Endothelial cell (in vitro differentiated cells): ENCODE measurements around the gene OSR1. TPM values are rescaled to one million over a fixed set of nuclear protein-coding genes. Genes with fewer than 3 reads are reported as not detected.

Source experiments
- DNase-seq: peaks from one replicate; pipeline ENCODE4 v3.0.0; 2021; ENCODE audit warnings: low spot score
- H3K27ac Mint-ChIP-seq: one replicate; pipeline ENCODE4 v1.8.0; 2021; ENCODE audit warnings: mixed read lengths, inconsistent platforms; ENCODE audit not compliant: unreplicated experiment
- H3K27me3 Mint-ChIP-seq: one replicate; pipeline ENCODE4 v1.8.0; 2021; ENCODE audit warnings: mild to moderate bottlenecking, moderate library complexity, mixed read lengths, inconsistent platforms; ENCODE audit not compliant: unreplicated experiment
- H3K36me3 Mint-ChIP-seq: one replicate; pipeline ENCODE4 v1.8.0; 2021; ENCODE audit warnings: mild to moderate bottlenecking, low read depth, mixed read lengths, inconsistent platforms; ENCODE audit not compliant: unreplicated experiment
- H3K4me1 Mint-ChIP-seq: one replicate; pipeline ENCODE4 v1.8.0; 2021; ENCODE audit warnings: mild to moderate bottlenecking, mixed read lengths, inconsistent platforms; ENCODE audit not compliant: unreplicated experiment
- H3K4me3 Mint-ChIP-seq: one replicate; pipeline ENCODE4 v1.8.0; 2021; ENCODE audit warnings: mild to moderate bottlenecking, mixed read lengths, inconsistent platforms; ENCODE audit not compliant: unreplicated experiment
- H3K9me3 Mint-ChIP-seq: one replicate; pipeline ENCODE4 v1.8.0; 2021; ENCODE audit warnings: mixed read lengths, inconsistent platforms; ENCODE audit not compliant: unreplicated experiment
- total RNA-seq: library from RNA; stranded (reverse); fragmentation: NEBNext Ultra II Directional; extraction: Animal tissue kit (Norgen Biotek cat#: 25700); gene quantifications from one replicate; pipeline ENCODE4 v1.2.1, GENCODE V29; 2021; ENCODE audit not compliant: unreplicated experiment
- TF ChIP-seq, protein P1 (sequence below): fragments of 200-600 bp; sonication (generic); IDR thresholded peaks from one replicate; pipeline ENCODE4 v1.5.0; 2021; ENCODE audit warnings: antibody characterized with exemption; ENCODE audit not compliant: unreplicated experiment

Gene OSR1
- total RNA-seq, 1 donor from 2014 or later: 0.26 TPM

DNA sequence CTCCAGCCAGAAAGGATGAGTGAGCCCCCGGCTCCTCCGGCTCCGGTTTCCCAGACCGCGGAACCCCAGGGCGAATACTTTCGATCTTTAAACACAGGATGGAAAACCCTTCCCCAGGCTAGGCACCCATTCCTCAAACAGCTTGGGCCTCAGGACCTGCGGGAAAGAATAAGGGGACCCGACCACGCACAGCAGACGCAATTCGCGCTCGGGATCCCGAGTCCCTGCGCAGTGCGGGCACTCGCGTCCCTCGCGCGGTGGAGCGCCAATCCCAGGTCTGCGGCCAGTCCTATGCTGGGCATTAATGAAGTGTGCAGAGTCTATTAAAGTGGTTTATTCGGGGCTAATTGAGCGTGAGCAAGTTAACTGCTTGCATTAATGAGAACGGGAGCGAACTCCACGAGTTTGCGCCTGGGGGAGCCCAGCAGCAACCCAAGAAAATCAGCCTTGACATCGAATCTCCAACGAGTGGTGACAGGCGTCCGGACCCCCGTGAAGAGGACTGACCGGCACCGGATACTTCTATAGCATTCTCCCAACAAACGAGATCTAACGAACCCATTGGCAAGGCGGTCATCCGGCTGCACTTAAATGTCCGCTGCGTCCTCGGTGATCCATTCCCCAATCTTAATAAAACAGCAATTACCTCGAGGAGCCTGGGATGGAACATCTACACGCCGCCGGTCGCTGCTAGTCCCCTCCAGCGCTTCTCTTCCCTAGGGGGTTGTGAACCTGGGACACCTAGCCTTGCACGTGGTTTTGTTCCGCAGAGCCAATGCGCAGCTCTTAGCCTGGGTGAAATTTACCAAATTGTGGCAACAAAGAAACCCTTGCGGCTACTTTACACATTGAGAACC is 1.6 kb downstream of the OSR1 start:
- no peak for DNase-seq
- Mint-ChIP-seq H3K4me3 (peak overlapping the region; percentile 82), H3K27ac (no peak overlapping the region), H3K9me3 (no peaks in the 10 kb centered on the region), H3K36me3 (no peaks in the 10 kb centered on the region), H3K27me3 (peaks cover 49% of the 10 kb centered on the region), H3K4me1 (peaks cover 15% of the 10 kb centered on the region)
- TF ChIP-seq, protein P1, sequence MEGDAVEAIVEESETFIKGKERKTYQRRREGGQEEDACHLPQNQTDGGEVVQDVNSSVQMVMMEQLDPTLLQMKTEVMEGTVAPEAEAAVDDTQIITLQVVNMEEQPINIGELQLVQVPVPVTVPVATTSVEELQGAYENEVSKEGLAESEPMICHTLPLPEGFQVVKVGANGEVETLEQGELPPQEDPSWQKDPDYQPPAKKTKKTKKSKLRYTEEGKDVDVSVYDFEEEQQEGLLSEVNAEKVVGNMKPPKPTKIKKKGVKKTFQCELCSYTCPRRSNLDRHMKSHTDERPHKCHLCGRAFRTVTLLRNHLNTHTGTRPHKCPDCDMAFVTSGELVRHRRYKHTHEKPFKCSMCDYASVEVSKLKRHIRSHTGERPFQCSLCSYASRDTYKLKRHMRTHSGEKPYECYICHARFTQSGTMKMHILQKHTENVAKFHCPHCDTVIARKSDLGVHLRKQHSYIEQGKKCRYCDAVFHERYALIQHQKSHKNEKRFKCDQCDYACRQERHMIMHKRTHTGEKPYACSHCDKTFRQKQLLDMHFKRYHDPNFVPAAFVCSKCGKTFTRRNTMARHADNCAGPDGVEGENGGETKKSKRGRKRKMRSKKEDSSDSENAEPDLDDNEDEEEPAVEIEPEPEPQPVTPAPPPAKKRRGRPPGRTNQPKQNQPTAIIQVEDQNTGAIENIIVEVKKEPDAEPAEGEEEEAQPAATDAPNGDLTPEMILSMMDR: no peak

DNA sequence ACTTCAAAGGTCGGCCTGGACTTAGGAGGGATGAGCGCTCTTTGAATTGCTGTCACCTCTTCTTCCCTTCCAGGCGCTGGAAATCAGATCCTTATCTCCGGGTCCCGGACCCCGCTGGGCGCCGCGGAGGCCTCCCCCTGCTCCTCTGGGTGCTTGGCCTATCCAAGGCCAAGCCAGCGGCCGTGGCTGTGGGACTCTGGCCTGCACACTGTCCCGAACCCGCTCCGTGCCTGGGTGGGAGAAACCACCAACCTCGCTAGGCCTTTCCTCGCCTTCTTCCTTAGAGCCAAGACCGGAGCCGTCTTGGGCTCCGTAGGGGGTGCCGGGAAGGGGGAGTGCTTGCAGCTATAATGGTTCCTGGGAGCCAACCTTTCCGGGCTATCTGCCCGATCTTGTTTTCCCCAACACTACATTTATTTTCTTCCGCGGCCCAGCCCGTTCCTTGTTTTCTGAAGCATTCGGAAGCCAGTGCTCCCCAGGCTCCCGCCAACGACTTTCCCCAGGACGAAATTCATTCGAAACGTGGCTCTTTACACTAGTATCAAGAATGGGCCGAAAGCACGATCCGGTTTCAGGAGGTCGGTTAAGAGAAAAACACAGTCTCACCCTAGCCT is 2.4 kb downstream of the OSR1 start:
- Mint-ChIP-seq H3K27ac (peak overlapping the region; percentile 48), H3K36me3 (no peaks in the 10 kb centered on the region), H3K4me1 (peaks cover 15% of the 10 kb centered on the region), H3K27me3 (peaks cover 47% of the 10 kb centered on the region), H3K9me3 (no peaks in the 10 kb centered on the region), H3K4me3 (peak overlapping the region; percentile 82)
- TF ChIP-seq, protein P1: no peak
- DNase-seq: no peak

DNA sequence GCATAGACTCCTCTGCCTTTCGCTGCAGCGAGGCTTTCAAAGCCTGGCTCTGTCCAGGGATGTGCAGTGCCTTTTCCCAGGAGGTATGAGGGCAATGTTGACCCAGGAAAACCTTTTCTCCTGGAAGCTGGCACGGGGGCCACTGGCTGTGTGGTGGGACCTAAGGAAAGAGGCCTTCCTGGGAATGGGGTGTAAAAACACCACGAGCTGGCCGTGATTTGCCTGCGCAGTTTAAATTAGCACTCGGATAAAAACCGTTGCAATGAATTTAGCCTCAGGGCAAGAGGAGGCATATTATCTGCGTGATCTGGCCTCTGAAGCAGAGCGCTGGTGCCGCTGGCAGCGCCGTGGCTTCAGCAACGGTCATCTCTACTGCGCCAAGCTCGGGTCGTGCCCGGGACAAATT is 3.0 kb downstream of the OSR1 start:
- TF ChIP-seq, protein P1: no peak
- Mint-ChIP-seq H3K4me3 (no peak overlapping the region), H3K4me1 (peaks cover 20% of the 10 kb centered on the region), H3K9me3 (no peaks in the 10 kb centered on the region), H3K27ac (no peak overlapping the region), H3K36me3 (no peaks in the 10 kb centered on the region), H3K27me3 (peaks cover 46% of the 10 kb centered on the region)
- no peak for DNase-seq

DNA sequence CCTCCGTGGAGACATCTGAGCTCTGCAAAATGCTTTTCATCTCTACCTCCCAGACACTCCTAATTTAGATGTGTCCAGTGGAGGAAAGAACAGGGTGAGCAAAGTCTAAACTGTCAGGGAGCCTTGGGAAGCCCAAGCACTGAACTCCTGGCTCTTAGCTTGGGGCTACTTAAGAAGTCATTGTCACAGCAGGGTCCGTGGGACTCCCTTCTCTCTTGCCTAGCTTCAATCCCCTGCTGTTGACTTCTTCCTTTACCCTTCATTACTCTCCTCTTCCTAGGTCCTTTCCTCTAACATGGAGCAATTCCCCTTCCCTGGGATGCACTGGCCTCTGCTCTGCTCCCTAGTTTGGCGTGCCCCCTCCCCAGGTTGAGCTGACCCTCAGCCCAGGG is 3.4 kb downstream of the OSR1 start:
- no peak overlapping the region for H3K27ac Mint-ChIP-seq
- no peak overlapping the region for H3K4me3 Mint-ChIP-seq
- no peak for DNase-seq
- peaks cover 20% of the 10 kb centered on the region for H3K4me1 Mint-ChIP-seq
- TF ChIP-seq, protein P1: no peak
- H3K9me3 Mint-ChIP-seq: no peaks in the 10 kb centered on the region
- H3K36me3 Mint-ChIP-seq: no peaks in the 10 kb centered on the region
- H3K27me3 Mint-ChIP-seq: peaks cover 42% of the 10 kb centered on the region

DNA sequence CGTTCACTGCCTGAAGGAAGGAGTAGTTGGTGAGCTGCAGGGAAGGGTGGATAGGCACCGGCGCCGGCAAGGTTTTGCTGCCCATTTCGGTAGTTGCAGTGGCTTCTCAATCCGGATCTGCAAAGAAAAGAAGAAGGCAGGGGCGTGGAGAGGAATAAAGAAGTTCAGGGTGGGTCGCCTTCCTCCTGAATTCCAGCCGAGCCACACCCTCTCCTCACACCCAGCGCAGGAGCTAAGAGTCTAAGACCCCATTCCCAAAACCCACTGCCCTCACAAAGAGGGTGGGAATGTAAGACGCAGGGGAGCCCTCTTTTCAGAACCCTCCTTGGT is 4.7 kb downstream of the OSR1 start:
- no peak overlapping the region for H3K4me3 Mint-ChIP-seq
- H3K36me3 Mint-ChIP-seq: no peaks in the 10 kb centered on the region
- H3K27ac Mint-ChIP-seq: no peak overlapping the region
- peaks cover 45% of the 10 kb centered on the region for H3K27me3 Mint-ChIP-seq
- DNase-seq: no peak
- H3K9me3 Mint-ChIP-seq: no peaks in the 10 kb centered on the region
- H3K4me1 Mint-ChIP-seq: peaks cover 20% of the 10 kb centered on the region
- TF ChIP-seq, protein P1: no peak
